GM12864 (cell line): ENCODE data around the gene ITLN2.

Source experiments
- DNase-seq: peaks from one replicate; pipeline ENCODE4 v3.0.0-alpha.2; 2011; ENCODE audit warnings: low read depth
- H3K4me3 ChIP-seq: 2 replicates; pipeline ENCODE4 v1.5.1; 2011; ENCODE audit warnings: mild to moderate bottlenecking, low read depth, low read length, control low read depth
- TF ChIP-seq, protein P1 (sequence below): IDR thresholded peaks from 2 replicates; pipeline ENCODE4 v1.5.1; 2011; ENCODE audit warnings: low read depth, mild to moderate bottlenecking, moderate library complexity, low read length, control low read depth, inconsistent platforms; ENCODE audit errors: missing control alignments

Gene ITLN2

DNA sequence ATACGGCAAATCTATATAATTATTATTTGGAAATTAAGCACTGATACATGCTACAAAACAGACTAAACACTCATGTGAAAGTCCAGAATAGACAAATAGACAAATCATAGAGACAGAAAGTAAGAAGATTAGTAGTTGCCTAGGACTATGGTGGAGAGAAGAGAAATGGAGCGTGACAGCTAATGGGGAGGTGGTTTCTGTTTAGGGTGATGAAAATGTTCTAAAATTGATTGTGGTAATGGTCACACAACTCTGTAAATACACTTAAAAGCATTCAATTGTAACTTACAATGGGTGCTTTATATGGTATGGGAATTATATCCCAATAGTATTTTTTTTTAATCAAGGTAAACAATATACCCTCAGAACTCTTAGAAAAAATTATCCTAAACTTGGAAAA is 20.4 kb upstream of the ITLN2 start:
- no peak overlapping the region for H3K4me3 ChIP-seq
- TF ChIP-seq, protein P1, sequence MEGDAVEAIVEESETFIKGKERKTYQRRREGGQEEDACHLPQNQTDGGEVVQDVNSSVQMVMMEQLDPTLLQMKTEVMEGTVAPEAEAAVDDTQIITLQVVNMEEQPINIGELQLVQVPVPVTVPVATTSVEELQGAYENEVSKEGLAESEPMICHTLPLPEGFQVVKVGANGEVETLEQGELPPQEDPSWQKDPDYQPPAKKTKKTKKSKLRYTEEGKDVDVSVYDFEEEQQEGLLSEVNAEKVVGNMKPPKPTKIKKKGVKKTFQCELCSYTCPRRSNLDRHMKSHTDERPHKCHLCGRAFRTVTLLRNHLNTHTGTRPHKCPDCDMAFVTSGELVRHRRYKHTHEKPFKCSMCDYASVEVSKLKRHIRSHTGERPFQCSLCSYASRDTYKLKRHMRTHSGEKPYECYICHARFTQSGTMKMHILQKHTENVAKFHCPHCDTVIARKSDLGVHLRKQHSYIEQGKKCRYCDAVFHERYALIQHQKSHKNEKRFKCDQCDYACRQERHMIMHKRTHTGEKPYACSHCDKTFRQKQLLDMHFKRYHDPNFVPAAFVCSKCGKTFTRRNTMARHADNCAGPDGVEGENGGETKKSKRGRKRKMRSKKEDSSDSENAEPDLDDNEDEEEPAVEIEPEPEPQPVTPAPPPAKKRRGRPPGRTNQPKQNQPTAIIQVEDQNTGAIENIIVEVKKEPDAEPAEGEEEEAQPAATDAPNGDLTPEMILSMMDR = no peak
- no peak for DNase-seq

DNA sequence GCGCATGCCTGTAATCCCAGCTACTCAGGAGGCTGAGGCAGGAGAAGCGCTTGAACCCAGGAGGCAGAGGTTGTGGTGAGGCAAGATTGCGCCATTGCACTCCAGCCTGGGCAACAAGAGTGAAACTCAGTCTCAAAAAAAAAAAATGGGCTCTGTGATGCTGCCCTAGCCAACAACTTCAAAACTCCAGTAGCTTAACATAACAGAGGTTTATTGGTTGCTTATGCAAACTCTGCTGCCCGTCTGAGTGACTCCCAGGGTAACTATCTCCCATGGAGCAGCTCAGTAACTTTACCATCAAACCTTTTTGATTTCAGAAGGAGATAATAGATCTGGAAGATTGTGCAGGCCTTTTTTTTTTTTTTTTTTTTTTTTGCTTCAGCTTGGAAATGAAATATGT is 18.9 kb upstream of the ITLN2 start:
- TF ChIP-seq, protein P1 = no peak
- no peak for DNase-seq

DNA sequence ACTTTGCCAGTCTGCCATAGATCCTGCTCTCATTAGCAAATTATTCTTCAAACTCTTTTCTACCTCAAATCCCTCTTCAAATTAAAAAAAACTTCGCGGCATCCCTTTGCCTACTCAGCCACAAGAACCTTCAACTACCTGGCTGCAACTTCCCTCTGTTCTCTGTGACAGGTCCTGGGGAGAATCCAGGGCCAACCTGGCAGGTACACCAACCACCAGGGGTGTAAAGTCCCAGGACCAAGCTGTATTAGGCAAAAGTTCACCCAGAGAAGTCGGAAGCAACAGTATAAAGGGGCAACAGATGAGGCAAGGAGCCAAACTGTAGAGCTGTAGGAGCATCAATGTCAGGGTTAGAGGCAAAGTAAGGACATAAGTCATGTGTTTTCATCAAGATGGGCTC is 18.3 kb upstream of the ITLN2 start:
- DNase-seq = no peak
- TF ChIP-seq, protein P1 = no peak
- H3K4me3 ChIP-seq = no peak overlapping the region

More for the DNA sequence above, 18.9 kb upstream of the ITLN2 start:
- H3K4me3 ChIP-seq = no peak overlapping the region

DNA sequence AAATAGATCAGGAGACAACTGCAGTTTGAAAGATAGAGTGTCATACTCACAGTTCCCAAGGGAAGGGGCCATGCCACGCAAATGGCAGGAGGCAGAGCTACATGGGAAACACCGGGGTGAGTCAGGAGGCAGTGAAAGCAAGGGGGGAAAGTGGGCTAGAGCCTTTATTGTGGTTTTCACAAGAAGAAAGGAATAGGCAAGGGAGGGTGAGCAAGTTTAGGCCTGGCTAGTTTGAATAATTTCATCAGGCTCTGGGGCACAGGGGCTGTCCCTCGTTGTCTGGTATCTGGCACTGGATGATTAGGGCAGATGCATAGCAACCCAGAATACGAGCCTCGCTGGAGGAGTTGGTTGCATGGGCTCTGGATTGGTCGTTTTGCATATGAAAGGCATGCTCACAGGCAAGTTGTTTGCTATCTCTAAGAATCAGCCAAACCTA is 17.0 kb upstream of the ITLN2 start:
- DNase-seq = no peak
- TF ChIP-seq, protein P1 = no peak
- H3K4me3 ChIP-seq = no peak overlapping the region

DNA sequence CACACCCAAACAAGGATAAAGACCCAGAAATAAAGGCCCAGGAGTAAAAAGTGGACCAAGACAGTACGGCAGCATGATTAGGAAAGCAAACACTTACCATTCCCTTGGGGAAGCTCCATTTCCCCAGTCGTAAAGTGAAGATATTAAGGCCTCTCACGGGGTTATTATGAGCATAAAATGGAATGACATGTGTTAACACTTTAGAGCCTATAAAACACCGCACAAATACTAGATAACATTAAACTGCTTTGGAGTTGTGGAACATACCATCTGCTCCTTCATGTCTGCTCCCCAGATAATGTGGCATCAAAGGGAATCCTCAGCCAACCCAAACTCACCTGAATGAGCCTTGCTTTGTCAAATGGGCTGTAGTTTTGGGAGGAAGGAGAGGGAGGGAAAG is 8.9 kb upstream of the ITLN2 start:
- no peak for DNase-seq
- no peak overlapping the region for H3K4me3 ChIP-seq
- TF ChIP-seq, protein P1 = no peak

DNA sequence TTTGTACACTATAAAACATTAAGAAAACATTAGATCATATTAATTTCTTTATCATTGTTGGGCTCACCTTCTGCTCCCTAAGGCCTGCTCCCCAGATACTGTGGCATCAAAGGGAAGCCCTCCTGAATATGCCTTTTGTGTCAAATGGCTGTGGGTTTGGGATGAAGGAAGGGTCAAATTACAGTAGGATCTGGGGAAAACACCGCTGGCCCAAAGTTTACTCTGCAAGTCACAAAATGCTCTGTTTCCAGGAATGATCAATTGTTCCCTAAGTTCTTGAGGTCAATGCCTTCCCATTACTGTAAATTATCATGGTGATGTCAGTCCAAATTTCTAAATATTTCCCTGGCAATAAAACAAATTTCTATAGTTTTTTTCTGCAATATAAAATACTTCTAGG is 6.8 kb upstream of the ITLN2 start:
- DNase-seq = no peak
- TF ChIP-seq, protein P1 = no peak
- no peak overlapping the region for H3K4me3 ChIP-seq

DNA sequence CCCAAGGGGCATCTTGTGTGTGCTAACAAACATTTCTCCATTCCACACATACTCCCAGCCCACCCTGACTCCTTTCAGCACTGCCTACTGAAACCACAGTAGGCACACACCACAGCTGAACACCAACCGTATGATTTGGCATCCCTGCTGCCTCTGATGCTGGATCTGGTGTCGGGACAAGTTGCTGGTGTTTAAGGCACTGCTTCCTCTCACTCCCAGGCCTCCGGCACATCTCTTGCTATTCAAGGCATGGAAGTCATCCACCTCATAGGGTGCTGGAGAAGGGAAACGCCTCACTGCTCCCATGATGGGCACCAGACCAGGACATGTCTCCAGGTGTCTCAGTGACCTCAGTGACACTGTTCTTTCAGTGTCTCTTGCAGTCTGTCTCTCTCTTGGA is 2.4 kb upstream of the ITLN2 start:
- no peak for DNase-seq
- H3K4me3 ChIP-seq = no peak overlapping the region
- TF ChIP-seq, protein P1 = no peak
